ENCODE data around the gene NCBP2.

The NCBP2 gene

DNA sequence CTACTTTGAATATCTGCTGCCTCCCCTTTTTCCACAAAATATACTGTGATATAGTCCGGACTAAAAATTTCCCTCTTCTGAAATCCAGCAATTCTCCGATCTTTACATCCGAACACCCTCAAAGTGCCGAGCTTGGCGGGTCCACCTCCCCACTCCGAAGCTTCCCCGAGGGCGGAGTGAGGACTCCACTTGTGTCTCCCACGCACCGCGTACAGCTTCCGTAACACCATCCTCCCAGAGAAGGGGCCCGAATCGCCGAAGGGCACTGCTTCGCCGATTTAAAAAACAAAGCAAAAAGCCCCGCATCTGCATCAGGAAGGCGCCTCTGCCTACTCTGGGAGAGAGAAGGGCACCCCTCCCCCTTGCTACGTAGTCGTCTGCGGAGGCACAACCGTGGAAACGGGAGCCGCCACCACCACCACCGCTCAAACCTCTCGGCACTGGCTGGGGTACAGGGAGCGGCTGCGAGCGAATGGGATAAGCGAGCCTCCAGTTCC, 551 bp downstream of the NCBP2 start:
- peak; percentile 18 for DNase-seq (ENCODE audit: low read depth)

DNA sequence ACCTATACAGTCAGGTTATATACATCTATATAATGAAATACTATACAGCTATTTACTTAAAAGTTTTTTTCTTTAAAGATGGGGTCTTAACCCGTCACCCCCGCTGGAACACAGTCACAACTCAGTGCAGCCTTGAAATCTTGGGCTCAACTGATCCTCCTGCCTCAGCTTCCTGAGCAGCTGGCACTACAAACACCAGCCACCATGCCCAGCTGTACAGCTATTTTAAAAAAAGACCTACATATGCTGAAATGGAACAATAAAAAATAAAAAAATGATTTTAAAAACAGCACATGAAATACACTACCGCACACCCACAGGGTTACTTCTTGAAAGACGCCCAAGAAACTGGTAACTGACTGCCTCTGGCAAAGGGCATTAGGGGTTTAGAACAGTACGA, 3.8 kb downstream of the NCBP2 start:
- DNase-seq (ENCODE audit: low read depth), result no peak

DNA sequence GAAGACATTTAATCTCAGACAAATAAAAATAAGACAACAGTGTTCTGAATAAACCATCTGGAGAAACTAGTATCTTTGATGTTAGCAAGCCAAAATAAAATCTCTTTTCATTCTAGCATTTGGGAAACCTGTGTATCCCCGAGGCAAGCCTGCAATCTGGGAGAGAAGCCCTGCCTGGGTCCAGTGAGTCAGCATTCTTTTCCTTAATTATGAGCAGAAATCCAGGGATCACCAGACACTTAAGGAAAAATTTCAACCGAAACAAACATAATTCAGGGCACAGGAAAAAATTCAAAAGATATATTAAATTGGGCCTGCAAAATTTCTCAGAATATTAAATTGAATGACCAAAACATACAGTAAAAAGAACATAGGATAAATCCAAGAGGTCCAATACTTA, 4.2 kb downstream of the NCBP2 start:
- no peak for DNase-seq (ENCODE audit: low read depth)

DNA sequence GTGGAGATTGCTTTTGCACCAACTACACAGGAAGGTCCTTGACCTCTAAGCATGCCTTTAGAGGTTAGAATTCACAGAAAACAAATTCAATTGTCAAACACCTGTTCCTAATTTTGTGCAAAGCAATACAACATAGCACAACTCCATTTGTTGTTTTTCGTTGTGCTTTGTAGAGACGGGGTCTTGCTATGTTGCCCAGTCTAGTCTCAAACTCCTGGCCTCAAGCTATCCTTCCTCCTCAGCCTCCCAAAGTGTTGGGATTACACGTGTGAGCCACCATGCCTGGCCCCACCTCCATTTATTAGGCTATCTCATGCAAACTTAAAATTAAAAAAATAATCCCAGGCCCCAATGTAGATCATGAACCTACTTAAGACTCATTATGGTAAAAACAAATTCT, 6.0 kb downstream of the NCBP2 start:
- no peak for DNase-seq (ENCODE audit: low read depth)

DNA sequence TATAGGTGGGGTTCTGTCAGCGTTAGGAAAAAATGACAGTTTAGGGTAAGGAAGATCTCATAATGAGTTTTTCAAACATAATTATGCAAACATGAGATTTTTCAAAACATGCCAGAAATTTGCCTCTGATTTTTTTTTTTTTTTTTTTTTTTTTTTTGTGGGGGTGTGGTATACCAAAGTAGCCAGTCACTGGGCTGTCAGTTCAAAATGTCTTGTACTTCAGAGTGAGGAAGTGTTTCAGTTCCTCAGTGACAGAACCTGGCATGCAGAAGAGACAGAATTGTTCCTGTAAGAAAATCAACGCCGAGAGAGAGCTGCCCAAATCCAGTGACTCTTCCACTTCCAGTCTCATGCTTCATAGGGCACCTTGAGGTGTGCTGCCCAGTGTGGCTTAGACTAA, 9.7 kb downstream of the NCBP2 start:
- no peak for DNase-seq (ENCODE audit: low read depth)

DNA sequence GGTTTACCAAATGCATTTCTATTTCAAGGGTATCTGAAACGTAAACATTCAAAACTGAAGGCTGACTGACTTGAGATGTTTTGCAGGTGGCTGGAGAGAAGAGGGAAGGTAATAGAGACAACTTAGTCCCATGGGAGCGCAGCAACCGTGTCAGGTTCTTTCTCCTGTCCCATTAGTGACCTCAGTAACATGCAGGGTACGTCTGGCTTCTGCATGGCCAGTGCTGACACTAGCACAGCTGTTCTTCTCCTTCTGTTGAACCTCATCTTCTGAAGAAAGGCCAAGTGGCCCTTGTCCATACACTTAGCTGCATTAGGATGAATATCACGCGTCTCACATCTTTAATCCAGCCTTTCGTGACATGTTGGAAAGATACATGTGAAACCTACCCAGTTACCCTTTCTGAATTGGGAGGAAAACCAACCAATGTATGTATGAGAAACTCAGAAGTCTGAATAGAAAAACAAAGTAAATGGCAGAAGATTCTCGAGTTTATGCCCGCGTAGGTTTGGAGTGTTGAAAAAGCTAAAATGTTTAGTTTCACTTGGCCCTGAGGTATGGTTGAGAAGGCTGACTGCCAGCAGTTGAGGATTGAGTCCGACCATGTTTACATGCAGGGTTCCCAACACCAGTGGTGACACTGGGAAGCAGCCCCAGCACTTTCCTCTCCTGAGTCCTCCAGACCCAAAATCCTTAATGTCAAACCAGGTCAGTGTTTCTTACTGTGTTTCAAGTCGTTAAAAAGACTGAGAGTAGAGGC, 10.3 kb downstream of the NCBP2 start:
- DNase-seq (ENCODE audit: low read depth), result no peak

DNA sequence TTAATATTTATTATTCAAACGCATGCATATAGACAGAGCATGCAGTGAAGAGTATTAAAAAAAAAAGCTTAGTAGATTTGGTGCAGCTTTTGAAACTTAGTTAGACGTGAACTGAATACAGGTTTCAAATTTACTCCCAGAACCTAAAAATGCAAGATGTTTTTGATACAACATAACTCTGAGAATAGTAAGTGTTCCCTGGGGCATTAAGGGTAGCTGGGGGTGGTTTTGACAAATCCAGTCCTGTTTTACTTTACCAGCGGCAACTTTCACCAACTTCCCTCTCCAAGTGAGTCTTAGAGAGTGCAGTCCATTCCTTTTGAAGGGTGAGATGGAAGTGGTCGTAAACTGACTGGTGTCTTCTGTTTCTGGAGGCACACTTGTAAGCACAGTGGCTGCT, 11.2 kb downstream of the NCBP2 start:
- no peak for DNase-seq (ENCODE audit: low read depth)

DNA sequence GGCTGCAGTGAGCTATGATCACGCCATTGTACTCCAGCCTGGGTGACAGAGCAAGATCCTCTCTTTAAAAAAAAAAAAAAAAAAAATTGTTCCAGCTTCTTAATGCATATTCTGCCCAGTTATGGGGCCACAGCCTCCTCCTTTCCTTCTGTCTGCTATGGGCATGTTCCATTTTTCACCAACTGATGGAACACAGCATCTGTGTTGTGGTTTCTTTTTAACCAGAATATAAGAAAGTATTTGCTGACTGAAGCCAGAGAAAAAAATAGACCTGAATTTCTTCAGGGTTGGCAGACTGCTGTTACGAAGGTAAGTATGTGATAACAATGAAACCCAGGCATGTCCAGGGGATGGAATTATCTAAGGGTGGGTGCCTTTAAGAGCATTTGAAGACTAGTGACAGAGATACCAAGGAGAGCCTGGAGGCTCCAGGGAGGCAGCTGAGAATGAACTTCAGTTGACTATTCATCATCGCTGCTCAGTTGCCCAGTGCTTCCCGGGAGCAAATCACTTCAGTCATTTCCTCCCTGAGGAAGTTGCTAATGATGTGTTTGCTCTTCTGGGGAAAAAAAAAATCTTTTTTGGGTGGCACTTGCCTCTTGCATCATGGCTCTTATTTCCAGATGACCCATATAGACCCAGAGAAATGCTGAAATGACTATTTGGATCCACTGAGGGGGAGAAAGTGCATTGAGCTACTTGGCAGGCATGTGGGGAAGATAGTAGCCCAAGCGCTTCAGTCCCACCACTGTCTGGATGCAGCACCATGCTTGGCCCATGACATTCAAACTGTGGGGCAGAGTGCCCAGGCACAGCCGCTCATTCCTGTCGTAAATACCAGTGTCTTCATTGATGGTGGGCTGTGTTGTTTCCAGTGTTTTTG, 14.5 kb downstream of the NCBP2 start:
- no peak for DNase-seq (ENCODE audit: low read depth)

DNA sequence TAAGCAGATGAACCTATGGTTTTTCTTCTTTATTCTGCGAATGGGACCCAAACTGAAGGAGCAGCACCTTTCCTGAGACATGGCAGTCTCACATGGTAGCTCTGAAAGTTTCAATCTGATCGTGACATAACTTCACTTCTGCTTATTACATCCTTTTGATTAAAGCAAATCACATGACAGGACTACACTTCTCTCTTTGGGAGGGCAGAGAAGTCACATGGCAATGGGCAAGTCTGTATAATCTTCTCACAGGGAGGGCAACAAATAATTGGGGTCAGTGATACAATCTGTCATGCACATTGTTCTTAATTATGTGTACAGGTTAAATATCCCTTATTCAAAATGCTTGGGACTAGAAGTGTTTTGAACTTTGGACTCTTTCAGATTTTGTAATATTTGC, 21.6 kb downstream of the NCBP2 start:
- no peak for DNase-seq (ENCODE audit: low read depth)

DNA sequence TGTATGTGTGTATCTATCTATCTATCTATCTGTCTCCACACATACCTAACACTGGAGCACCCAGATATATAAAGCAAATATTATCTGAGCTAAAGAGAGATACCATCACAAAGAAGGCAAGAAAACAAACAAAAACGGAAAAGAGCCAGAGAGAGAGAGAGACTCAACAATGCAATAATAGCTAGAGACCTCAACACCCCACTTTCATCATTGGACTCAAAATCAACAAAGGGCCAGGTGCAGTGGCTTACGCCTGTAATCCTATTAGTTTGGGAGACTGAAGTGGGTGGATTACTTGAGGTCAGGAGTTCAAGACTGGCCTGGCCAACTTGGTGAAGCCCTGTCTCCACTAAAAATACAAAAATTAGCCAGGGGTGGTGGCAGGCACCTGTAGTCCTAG, 23.4 kb downstream of the NCBP2 start:
- DNase-seq (ENCODE audit: low read depth), result no peak

DNA sequence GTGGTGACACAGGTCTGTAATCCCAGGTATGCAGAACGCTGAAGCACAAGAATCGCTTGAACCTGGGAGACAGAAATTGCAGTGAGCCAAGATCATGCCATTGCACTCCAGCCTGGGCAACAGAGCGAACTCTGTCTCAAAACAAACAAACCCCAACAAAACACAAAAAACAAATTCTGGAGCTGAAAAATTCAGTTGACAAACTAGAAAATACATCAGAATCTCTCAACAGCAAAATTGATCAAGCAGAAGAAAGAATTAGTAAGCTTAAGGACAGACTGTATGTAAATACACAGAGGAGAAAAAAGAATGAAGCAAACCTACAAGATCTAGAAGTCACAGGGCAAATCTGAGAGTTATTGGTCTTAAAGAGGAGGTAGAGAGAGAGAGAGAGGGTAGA, 25.3 kb downstream of the NCBP2 start:
- DNase-seq (ENCODE audit: low read depth), result no peak

DNA sequence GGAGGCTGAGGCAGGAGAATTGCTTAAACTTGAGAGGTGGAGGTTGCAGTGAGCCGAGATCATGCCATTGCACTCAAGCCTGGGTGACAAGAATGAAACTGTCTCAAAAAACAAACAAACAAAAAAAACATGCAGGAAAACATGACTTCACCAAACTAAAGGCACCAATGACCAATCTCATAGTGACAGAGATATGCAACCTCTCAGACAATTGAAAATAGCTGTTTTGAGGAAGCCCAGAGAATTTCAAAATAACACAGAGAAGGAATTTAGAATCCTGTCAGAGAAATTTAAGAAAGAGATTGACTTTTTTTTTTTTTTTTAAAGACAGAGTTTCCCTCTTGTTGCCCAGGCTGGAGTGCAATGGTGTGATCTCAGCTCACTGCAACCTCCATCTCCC, 26.1 kb downstream of the NCBP2 start:
- DNase-seq (ENCODE audit: low read depth), result no peak

DNA sequence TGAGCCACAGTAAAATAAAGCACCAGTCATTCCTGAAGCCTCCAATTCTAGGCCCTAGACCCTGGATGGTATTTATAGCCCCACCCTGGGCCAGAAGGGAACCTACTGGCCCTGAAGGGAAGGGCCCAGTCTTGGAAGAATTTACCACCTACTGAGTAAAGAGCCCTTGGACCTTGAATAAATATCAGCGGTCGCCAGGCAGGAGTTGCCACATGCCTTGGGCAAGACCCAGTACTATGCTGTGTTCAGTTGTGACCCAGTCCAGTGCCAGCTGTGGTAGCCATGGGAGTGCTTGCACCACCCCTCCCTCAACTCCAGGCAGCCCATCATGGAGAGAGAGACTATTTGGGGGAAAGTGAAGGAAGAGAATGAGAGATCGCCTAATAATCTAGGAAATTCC, 27.0 kb downstream of the NCBP2 start:
- no peak for DNase-seq (ENCODE audit: low read depth)

DNA sequence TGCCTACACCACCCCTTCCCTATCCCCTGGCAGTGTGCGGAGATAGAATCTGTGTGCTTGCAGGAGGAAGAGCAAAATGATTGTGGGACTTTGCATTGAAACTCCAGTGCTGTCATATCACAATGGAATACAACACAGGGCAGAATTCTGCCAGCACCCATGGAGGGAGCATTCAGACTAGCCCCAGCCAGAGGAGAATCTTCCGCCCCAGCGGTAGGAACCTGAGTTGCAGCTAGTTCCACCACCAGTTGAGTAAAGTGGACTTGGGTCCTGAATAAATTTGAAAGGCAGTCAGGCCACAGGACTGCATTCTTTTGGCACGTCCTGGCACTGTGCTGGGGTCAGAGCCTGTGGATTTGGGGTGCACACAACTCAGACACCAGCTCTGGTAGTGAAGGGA, 27.5 kb downstream of the NCBP2 start:
- DNase-seq (ENCODE audit: low read depth), result no peak

DNA sequence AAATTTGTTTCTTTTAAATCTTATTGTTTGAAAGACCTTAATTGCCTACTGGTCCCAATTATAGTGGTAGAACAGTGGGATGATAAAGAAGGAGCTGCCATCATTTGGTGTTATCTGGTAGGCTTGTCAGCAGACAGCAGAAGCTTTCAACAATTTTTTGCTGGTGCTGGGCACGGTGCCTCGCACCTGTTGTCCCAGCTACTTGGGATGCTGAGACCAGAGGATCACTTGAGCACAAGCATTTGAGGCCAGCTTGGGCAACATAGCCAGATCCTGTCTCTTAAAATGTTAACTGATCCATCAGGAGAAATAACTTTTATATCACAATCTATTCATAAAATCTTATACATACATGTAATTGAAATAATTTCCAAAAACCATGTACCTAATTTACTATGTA, 38.6 kb downstream of the NCBP2 start:
- DNase-seq (ENCODE audit: low read depth), result no peak

DNA sequence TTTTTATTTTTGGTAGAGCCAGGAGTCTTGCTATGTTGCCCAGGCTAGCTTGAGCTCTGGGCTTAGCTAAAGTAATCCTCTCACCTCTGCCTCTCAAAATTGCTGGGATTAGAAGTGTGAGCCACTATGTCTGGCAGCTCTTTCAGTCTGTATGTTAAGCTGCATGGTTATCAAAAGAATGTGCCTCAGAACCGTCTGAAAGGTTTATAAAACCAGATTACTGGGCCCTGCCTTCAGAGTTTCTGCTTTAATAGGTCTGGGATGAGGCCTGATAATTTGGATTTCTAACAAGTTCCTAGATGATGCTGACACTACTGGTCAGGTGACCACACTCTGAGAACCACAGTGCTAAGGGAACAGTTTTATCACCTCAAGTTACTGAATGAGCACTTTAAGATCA, 40.0 kb downstream of the NCBP2 start:
- DNase-seq (ENCODE audit: low read depth), result no peak

DNA sequence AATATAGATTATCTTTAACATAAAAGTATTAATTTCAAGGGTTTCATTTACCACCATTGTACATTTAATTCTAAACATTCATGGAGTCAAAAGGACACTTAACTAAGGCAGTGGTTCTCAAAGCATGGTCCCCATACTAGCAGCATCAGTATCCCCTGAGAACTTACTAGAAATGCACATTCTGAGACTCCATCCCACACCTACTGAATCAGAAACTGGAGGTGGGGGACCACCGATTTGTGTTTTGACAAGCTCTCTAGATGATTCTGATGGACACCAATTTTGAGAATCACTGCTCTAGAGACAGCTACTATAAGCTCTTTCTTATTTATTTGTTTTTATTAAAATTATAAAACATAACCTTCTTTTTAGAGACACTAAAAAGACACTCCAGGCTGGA, 40.6 kb downstream of the NCBP2 start:
- no peak for DNase-seq (ENCODE audit: low read depth)

DNA sequence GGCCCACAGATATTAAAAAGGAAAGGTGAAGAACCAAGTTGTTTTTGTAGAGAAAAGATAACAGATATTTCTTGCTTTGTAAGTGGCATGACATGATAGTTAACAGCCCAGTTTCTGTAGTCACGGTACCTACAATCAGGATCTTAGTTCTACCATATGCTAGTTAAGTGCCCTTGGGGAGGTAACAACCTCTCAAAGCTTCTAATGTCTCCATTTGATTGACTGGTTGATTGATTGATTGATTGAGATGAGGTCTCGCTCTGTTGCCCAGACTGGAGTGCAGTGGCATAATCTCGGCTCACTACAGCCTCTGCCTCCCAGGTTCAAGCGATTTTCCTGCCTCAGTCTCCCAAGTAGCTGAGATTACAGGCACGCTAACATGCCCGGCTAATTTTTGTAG, 46.1 kb downstream of the NCBP2 start:
- no peak for DNase-seq (ENCODE audit: low read depth)

DNA sequence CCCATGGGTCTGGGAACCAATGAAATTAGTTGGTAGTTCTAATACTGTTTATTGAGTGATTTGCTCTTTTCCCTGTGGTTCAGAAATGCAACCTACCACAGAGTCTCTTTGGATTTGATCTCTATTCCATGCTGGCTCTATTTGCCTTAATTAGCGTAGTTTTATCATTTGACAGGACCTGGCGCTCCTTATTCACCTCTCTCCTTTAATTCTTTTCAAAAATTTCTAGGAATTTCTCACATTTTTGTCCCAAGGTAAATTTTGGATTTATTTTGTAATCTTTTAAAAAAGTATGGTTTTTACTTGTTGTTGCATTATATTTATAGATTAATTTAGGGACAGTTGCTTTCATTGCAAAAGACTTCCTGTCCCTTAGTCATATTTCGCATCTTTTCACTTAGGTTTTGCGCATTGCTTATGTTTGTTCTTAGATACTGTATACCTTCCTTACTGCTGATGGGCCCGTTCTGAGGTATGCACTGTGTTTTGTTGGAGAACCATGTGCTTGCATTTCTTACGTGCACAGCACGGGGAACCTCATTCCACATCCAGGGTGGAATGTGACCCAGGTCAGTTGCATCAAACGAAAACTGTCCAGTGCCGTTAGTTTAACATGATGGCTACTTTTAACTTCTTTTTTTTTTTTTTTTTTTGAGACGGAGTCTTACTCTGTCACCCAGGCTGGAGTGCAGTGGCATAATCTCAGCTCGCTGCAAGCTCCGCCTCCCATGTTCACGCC, 47.6 kb downstream of the NCBP2 start:
- DNase-seq (ENCODE audit: low read depth), result no peak

DNA sequence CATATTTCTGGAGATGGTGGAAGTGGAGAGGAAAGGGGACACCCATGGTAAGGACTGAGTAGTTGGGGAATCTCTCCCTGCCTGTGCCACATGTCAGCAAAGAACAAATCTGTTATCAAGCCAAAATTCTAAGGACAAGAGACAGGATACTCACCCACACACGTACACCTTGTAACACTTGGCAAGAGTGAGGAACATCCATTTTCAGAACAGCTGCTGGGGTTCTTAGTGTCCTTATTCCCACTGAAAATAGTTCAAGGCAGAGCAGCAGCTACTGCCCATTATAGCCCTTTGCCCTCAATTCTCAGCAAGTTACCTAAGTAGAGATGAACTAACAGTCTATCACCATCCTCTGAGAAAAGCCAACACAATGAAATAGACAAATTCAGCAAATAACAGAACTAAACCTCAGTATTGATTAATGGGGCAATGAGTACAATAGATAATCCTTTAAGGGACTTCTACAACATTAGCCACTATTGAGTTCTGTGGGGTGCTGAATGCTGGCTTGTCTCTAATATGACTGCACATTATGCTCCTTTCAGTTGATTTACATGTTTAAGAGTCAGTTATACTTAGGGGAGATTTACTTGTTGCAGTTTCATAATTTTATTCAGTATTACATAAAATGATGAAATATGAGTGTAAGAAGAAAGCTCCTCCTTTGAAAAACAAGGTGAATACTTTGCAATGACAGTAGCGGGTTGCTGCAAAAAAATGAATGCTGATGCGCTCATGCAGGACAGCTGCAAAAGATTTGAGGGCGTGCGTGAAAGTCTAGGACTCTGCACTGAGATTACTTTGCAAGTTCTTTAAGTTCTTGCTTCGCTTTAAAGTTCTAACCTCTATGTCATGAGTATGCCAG, 52.3 kb downstream of the NCBP2 start:
- no peak for DNase-seq (ENCODE audit: low read depth)

DNA sequence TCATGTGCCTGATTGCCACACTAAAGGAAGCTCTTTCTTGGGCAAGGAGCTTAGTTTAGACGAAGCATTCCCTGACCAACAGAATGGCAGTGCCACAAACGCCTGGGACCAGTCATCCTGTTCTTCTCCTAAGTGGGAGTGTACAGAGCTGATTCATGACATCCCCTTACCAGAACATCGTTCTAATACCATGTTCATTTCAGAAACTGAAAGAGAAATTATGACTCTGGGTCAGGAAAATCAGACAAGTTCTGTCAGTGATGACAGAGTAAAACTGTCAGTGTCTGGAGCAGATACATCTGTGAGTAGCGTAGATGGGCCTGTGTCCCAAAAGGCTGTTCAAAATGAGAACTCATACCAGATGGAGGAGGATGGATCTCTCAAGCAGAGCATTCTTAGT, 56.2 kb downstream of the NCBP2 start:
- DNase-seq (ENCODE audit: low read depth), result no peak
